NCI-H1105 (cell line): ENCODE data around the gene FIG4.

ENCODE experiments used
- DNase-seq: peaks from one replicate; lab custom pipeline; 2025; lab: John Stamatoyannopoulos, UW

The FIG4 gene

DNA sequence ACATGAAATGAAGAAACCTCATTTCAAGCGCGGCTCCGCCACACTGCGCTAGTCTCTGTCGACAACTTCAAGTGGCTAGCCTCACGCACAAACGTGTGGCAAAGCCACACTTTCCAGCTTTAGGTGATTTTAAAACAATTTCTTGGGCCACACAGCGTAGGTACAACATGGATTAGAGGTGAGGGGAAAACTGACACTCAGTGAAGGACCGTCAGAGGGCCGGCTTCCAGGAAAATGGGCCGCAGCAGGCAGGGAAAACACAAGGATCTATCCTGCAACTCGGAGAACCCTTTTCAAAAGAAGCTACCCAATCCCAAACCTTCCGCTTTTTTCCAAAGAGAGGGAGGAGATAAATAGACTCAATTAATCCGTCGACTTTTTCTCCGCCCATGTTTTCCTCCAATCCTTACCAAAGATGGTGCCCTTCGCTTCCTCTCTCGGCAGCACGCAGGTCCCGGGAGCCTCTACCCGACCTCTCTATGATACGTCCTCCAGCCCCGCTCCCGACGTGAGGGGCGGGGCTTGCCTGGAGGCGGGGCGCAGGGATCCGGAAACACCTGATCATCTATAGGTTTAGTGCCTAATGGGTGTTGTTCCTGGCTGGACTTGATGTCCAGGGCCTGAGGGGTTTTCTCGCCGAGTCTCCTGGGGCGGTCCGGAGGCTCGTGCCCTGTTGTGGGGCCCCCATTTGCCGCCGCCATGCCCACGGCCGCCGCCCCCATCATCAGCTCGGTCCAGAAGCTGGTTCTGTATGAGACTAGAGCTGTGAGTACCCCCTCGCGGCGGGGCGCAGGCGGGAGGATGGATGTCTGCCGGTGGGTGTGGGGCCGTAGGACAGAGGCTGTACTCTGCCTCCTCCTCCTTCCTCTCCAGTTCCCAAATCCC, at the start of gene FIG4, which contains the start of gene AK9:
TSS of gene FIG4 (plus strand) at position 560 of the 885 bp plus-strand sequence. CDS start at position 700, 140 bp downstream.
TSS of gene AK9 (minus strand) at position 466 of the 885 bp plus-strand sequence. CDS start 15,457 bp downstream, outside the sequence.
- DNase-seq, result peak; percentile 98

DNA sequence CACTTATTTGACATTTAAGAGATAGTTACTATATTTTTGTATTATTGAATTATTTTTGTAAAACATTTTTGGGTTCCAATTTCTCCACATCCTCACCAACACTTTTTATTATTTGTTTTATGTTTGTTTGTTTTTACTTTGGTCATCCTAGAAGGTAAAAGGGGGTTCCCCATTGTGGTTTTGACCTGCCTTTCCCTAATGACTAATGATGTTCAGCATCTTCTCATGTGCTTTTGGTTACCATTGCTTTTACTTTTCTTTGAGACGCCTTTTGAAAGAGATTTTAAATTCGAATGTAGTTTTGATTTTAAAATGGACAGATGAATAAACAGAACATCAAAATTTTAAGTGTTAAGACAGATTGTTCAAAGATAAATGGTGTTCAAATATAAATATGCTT, 47.0 kb upstream of the FIG4 start:
- no peak for DNase-seq

DNA sequence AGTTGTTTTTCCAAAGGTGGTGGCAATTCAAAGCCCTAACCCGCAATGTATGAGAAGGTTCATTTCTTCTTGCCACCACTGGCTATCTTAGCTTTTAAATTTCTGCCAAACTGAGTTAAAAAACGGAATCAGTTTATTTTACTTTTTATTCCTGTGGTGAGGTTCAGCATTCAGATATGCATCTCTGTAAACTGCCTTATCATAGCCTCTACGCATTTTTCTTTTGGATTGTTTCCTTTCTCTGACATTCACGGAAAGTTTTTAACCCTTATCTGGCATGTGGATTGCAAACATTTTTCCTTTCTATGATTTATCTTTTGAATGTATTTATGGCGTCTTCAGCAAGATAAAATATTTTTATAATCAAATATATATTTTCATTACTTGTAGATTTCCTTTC, 37.8 kb upstream of the FIG4 start:
- no peak for DNase-seq

DNA sequence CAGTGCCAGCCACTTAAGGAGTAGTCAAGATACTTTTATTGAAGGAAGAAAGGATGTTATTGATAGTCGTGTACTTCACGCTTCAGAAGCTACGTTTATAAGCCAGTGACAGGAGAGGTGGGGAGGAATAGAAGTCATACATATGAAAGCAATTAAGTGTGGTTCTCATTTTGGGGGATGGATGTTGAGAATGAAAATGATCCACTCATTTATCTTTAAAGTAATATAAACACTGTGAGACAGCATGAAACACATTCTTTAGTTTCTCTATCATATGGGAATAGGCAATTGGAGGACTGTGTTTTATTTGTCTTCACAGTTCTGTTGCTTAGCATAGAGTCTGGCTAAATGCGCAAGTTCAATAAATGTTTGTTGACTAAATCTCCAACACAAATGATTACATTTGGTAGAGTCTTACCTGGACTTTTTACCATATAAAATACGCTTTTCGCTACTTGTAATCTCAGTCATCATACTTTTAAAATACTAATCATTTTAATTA, 35.3 kb upstream of the FIG4 start:
- DNase-seq, result no peak

DNA sequence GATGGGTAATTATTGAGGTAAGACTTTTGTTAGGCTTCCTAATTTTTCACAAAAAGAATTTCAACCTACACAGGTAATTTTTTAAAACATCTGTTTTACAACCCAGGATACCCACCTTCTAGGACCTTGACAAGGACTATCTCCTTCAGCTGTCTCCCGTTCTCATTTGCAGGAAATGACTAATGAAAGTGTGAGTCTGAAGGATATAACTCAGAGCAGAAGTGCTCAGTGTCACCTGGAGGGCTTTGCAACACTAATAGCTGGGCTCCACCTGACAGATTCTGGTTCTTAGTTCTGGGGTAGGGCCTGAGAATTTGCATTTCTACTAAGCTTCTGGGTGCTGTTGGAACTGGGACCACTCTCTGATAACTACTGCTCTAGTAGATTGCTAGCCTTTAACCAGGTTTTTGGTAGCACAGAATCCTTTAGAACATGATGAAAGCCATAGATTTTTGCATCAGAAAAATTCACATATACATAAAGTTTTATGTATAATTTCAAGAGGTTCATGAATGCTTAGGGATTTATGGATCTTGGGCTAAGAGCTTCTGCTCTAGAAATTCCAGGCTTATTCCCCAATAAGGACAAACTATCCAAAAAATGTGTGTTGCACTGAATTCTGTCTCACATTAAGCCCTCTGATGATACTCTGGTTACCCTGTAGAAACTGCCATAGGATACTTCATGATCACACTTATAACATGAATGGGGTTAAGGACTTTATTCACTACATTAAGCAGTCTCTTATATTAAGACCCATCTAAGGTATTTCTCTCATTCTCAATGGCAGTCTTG, 30.4 kb upstream of the FIG4 start:
- no peak for DNase-seq

DNA sequence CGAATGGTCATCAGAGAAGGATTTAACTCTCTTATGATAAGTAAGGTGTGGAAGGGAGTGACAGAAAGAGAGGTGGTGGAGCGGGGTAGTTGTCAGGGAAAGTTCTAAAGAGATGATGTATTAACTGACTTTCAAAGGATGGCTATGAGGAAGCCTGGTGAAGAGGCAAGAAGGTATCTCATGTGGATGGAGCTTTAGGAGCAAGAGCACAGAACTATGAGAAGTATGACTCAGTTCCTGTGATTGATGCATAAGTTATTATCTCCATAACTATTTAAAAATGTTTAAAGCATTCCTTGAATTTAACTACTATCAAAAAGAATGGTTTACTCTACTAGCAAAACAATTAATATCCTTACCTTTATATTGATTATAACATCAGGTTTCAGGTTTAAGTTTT, 28.9 kb upstream of the FIG4 start:
- no peak for DNase-seq

DNA sequence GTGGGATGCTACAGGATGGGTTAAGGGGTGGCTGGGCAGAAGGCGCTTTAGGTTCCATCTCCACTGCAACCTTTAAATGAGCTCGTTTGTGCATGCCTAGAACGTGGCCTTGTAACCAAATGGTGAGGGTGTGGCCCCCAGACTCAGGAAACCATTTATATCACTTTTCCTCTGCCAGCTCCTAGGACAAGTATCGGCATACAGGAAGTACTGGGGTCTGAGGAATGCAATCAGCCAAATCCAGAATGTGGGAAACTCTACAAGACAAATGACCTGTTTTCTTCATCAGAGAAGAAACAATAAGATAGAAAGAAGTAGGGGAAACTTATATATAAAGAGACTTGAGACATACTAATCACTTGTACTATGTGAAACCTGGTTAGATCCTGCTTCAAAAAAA, 21.3 kb upstream of the FIG4 start:
- DNase-seq, result no peak

DNA sequence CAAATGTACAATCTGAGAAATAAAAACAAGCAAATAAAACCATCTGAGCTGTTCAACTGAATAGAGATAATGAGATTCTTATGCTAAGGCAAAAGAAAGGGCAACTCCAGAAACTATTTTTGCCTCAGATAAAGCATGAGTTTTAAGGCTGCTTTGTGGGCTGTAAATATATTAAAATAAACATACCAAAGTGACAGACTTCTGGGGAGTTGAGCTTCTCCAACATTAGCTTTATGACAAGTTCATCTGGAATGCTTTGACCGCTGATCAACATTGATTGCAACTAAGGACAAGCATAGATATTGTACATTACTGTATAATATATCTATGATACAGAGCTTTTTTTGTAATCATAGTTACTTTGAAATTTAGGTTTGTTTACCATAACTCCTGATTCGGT, 19.4 kb upstream of the FIG4 start:
- no peak for DNase-seq

DNA sequence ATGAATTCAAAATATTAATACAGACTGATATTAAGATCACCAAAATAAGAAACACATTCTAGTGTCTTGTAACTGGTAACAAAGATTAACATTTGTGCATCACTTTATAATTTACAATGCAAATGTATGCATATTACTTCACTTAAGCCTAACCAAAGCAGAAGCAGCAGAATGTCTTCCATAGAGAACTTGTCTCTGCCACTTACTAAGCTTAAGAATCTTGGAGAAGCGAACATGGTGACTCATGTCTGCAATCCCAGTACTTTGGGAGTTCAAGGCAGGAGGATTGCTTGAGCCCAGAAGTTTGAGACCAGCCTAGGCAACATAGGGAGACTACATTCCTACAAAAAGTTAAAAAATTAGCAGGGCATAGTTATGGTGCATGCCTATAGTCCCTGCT, 18.9 kb upstream of the FIG4 start:
- no peak for DNase-seq

DNA sequence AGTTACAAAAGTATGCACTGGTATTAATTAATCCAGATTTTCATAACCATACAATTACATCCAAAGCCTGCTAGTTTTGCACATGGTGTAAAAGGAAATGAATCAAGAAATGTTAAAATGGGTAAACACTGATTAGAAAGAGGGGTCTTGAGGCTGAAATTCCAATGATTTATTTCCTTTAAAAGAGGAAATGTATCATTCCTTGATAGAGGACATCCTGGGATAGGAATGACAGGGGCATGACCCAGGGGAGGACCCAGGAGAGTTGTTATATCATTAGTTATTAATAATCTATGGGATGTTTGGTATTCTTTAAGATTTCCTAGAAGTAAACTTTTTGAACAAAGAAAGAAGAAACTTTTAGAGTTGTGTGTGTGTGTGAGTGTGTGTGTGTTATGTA, 18.3 kb upstream of the FIG4 start:
- no peak for DNase-seq

DNA sequence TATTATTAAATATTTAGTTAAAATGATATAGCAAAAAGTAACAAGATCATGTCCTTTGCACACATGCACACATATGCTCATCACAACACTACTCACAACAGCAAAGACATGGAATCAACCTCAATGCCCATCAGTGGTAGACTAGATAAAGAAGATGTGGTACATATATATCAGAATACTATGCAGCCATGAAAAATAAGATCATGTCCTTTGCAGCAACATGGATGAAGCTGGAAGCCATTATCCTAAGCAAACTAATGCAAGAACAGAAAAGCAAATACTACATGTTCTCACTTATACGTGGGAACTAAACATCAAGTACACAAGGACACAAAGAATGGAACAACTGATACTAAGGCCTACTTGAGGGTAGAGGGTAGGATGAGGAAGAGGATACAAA, 14.4 kb upstream of the FIG4 start:
- DNase-seq, result no peak

DNA sequence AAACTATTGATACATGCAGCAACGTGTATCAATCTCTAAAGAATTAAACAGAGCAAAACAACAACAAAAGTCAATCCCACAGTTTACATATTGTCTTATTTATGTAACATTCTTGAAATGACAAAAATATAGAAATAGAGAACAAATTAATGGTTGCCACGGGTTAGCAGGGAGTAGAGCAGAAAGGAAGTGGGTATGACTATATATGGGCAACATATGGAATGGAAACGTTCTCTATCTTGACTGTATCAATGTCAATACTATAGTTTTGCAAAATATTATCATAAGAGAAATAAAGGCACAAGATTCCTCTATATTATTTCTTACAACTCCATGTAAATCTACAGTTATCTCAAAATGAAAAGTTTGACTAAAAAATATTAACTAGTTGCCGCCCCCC, 12.9 kb upstream of the FIG4 start:
- no peak for DNase-seq

DNA sequence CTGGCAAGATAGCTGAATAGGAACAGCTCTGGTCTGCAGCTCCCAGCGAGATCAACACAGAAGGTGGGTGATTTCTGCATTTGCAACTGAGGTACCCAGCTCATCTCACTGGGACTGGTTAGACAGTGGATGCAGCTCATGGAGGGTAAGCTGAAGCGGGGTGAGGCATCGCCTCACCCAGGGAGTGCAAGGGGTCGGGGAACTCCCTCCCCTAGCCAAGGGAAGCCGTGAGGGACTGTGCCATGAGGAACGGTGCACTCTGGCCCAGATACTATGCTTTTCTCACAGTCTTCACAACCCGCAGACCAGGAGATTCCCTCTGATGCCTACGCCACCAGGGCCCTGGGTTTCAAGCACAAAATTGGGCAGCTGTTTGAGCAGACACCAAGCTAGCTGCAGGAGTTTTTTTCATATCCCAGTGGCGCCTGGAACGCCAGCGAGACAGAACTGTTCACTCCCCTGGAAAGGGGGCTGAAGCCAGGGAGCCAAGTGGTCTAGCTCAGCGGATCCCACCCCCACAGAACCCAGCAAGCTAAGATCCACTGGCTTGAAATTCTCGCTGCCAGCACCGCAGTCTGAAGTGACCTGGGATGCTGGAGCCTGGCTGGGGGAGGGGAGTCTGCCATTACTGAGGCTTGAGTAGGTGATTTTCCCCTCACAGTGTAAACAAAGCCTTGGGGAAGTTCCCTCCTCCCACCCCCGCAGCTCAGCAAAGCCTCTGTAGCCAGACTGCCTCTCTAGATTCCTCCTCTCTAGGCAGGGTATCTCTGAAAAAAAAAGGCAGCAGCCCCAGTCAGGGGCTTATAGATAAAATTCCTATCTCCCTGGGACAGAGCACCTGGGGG, 12.2 kb upstream of the FIG4 start:
- DNase-seq, result peak; percentile 44

DNA sequence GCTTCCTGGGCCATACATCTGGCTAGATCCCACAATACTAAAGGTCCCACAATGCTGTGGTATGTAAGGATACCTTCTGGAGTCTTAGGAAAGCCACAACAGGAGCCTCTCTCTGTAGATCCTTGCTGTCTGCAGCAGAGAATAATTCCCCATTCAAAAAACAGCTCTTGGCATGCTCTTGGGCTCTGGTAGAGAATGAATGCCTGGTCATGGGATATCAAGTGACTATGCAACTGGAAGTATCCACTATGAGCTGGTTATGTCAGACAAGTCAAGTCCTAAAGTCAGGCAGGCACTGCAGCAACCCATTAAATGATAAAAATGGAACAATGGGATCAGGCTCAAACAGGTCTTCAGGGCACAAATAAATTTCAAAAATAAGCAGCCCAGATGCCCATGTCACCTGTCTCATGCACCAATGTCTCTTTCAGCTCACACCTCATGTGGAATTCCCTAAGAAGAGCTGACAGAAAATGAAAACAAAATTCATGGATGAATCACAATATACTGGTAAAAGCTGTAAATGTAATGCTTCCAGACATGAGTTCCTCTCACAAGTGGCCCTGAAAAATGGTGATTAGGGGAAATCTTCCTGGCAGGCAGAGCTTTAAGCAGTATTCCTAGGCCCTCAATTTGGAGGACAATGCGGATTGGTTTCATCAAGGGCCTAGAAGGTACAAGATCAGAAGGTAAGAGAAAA, 4.4 kb upstream of the FIG4 start:
- DNase-seq, result no peak

DNA sequence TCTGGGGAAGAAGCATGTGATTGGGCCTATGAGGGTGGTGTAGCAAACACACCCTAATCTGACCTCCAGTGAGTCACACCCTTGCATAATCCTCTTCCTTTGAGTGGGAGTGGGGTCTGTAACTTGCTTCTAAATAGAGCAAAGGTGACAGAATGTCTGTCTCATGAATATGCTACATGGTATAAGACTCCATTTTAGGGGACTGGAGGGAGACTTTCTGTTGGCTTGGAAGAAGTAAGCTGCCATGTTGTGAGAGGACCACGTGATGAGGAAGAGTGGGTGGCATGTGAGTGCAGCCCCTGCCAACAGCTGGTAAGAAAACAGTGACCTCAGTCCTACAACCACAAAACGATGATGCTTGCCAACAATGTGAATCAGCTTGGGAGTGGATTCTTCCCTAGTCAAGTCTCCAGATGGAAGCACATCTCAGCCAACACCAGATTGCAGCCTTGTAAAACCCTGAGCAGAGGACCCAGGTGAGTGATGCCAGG, 3.8 kb upstream of the FIG4 start:
- DNase-seq, result no peak

DNA sequence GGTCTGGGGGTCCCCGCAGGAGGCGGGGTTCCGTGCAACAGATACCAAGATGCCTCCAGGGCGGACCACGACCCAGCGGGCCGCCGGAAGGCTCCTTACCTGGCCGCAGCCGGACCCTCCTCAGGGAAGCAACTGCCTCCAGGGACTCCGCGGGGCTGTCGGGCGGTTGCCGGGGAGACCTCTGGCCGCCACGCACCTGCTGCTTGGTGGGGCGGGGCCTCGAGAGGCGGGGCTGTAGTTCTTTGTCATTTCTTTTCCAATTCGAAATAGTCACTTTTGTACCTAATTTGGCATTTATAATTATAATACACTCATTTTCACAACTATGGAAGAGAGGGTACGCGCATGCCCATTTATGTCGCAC, 741 bp upstream of the FIG4 start:
- peak; percentile 79 for DNase-seq

DNA sequence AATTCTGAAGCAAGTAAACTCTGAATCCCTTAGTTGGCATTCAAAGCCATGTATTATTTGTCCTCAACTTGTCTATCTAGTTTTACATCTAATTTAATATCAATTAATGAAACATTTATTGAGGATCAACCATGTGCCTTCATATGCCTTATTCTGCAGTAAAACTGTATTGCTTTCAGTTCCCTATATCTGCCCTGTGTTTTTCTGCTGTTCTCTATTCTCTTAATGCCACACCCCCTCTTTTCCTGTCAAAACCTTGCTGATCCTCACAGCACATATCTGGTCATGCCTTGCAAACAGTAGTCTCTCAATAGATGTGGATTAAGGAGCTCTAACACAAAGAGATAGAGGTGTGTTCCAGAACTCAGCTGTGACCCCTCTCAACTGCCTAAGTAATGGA, 2.0 kb downstream of the FIG4 start:
- DNase-seq, result no peak

DNA sequence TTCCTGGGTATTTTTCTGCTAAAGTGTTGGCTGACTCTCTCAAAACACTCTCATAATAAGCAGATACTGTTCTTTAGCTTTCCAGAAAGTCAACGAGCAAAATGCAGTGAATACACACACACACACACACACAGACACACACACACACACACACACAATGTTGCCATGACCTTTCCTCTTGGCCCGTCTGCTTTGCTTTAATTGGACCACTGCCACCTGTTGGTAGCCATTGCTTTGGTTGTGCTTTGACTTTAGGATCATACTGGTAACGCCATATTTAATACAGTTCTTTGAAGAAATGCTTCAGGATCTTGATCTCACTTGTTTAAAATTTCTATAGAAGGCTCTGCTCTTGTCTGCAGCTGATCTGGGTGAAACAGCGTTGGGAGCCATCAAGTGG, 4.4 kb downstream of the FIG4 start:
- DNase-seq, result peak; percentile 9

DNA sequence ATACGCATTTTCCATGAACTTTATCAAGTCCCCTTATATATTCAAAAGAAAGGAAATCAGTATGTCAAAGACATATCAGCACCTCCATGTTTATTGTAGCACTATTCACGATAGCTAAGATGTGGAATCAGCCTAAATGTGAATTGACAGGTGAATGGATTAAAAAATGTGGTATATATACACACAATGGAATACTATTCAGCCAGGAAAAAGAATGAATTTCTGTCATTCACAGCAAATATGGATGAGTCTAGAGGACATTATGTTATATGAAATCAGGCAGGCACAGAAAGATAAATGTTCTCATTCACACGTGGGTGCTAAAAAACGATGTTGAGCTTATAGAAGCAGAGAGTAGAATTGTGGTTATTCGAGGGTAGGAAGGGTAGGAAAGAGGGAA, 5.3 kb downstream of the FIG4 start:
- DNase-seq, result no peak

DNA sequence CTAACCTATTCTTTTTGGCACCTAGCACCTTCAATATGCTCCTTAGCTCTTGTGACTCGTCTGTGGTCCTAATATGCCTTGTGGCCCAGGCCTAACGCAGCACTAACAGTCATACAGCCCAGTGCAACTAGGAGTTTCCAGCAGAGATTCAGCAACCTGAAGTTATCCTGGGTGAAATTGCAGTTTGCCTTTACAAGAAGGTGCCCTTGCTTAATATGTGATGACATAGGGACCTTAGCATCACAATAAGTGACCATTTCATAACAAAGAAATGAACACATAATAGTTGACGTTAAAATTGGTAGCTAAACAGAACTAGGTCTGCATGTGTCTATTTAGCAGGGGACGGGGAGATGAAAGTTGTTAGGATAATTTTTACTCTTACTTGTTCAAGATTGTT, 10.1 kb downstream of the FIG4 start:
- DNase-seq, result no peak

DNA sequence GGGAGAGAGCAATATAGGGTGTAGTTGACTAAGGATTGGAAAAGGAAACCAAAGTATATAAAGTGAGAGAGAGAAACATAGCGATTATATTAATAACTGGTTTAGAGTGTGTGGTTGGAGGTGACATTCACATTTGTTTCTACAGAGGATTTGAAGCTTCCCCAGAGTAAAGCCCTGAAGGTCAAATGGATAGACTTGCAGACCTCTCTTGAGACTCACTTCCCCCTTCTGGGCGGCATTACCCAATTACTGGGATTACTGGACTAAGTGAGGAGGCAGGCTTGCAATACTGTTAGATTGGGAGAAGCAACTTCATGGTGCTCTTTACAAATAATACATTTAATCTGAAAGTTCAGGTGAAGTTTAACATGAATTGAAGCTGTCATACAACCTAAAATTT, 10.7 kb downstream of the FIG4 start:
- no peak for DNase-seq
